Stimulated activated CD4-positive, alpha-beta T cell treated with anti-CD3 and anti-CD28 coated beads, Interleukin-1b, Interleukin-23, amount 100 ng/mL, for 24 hours (primary cell): ENCODE results near the gene DCAF11.

Source experiments
- DNase-seq, 4 experiments: peaks; one replicate each; pipeline ENCODE4 v3.0.0-alpha.2; 2020; ENCODE audit warnings: low read depth in 4 of 4, low spot score in 1 of 4

DCAF11 gene

GRCh38 chr14:24117179-24117578, 2.6 kb downstream of the DCAF11 start:
- DNase-seq: no peak

DNA sequence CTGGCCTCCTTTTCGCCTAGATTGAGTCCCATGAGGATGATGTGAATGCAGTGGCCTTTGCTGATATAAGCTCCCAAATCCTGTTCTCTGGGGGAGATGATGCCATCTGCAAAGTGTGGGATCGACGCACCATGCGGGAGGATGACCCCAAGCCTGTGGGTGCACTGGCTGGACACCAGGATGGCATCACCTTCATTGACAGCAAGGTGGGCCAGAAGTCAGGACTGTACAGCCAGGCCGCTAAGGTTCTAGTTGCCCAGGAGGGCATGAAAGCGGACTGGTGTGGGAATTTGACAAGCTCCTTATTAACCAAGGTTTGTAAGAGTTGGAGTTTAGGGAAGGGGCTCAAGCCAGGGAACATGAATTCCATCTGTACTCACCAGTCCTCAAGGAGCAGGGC, 5.1 kb downstream of the DCAF11 start:
- no peak for DNase-seq

GRCh38 chr14:24121210-24121609, 6.6 kb downstream of the DCAF11 start:
- no peak for DNase-seq

DNA sequence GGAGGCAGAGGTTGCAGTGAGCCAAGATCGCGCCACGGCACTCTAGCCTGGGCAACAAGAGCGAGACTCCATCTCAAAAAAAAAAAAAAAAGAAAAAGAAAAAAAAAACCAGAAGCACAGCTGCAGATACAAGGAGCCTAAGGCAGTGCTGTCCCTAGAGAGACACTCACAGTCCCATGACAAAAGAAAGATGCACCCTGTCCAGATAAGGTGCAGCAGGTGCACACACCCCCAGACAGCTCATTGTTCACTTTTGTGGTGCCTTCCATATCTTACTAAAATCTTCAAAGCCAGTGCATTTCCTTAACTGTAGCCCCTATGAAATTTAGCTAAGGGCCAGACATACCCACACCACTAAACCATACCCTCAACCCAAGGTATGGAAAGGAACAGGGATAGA, 7.8 kb downstream of the DCAF11 start:
- no peak for DNase-seq

- DNase-seq: no peak
Measured at GRCh38 chr14:24122898-24123297, 8.3 kb downstream of the DCAF11 start.

DNA sequence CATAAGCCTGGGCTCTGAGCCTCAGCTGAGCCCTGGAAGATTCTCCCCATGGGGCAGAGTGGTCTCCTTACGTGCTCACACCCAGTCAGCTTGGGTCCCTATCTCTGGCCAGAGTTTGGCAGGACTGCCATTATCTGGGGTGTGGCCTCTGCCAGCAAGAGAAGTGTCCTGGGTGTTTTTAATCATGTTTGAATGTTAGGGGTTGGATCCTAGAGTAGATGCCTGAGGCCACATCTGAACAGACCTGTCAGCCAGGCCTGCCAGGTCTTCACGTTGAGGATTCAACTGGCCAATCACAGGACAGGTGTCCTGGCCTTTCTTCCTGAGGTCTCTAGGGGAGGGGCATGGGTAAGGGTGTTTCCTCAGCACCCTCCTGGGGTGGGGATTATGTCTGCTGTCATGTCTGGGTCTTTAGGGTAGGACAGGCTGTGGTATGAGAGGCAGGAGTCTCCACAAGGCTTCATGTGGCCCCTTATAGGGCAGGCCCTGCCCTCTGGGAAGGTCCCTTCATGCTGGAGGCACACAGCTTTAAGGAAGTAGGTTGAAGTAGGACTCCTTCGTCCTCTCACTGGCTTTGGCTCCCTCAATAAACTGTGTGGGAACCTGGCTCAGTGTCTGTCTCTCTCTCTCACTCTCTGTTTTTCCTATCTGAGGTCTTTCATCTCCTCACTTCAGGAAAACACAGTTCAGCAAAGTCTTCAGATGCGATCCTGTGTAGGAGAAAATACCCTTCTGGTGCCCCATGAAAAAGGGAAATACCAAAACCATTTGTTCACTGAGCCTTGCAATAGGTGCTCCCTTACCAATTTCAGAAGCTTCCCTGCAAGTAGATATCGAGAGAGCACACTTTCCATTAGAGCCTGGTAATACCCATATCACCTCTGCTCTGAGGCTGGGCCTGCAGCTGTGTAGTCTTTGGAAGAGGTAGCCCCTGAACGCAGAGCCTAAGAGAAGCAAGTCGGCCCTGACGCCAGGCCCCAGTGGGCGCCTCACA, 9.1 kb downstream of the DCAF11 start:
- DNase-seq: no peak

DNA sequence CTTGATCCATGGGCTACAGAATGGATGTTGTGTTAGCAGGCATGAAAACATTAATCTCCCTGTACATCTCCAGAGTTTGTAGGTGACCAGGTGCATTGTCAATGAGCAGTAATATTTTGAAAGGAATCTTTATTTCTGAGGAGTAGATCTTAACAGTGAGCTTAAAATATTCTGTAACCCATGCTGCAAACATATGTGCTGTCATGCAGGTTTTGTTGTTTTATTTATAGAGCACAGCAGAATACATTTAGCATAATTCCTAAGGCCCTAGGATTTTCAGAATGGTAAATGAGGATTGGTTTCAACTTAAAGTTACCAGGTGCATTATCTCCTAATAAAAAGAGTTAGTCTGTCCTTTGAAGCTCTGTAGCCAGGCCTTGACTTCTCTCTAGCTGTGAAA, 12.4 kb downstream of the DCAF11 start:
- no peak for DNase-seq

DNA sequence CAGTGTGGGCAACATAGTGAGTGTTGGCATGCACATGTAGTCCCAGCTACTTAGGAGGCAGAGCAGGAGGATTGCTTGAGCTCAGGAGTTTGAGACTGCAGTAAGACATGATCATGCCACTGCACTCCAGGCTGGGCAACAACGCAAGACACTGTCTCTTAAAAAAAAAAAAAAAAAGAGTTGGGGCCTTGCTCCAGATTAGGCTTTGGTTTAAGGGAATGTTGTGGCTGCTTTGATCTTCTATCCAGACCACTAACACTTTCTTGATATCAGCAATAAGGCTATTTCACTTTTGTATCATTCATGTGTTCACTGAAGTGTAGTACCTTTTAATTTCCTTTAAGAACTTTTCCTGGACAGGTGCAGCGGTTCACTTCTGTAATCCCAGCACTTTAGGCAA, 13.1 kb downstream of the DCAF11 start:
- no peak for DNase-seq

- no peak for DNase-seq
Measured at GRCh38 chr14:24129410-24129998, 14.9 kb downstream of the DCAF11 start.

GRCh38 chr14:24130380-24130716, 15.8 kb downstream of the DCAF11 start, which contains the start of gene FITM1:
FITM1 (plus strand) TSS chr14:24130659; CDS start chr14:24131564, 905 bp downstream.
- no peak for DNase-seq

GRCh38 chr14:24130717-24131548, 16.4 kb downstream of the DCAF11 start:
- DNase-seq: no peak

GRCh38 chr14:24131549-24131966, 17.0 kb downstream of the DCAF11 start:
- DNase-seq: no peak

GRCh38 chr14:24132061-24132685, 17.6 kb downstream of the DCAF11 start:
- DNase-seq: no peak

DNA sequence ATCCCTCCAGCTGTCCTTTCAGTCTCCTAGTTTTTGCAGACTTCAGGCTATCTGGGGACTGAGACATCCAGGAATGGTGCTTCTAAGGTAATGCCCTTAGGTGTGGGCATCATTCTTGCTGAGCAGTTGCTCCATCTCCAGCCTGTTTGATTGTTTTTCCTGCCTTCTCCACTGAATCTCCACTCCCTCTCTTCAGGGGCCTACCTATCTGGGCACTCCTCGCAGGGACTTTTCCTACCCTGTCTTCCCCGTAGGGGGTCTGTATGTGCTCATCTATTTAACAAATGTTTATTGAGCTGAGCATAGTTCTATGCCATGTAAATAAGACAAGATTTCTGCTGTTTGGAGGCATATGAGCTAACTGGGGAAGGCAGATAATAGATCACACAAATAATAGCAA, 18.4 kb downstream of the DCAF11 start:
- no peak for DNase-seq

DNA sequence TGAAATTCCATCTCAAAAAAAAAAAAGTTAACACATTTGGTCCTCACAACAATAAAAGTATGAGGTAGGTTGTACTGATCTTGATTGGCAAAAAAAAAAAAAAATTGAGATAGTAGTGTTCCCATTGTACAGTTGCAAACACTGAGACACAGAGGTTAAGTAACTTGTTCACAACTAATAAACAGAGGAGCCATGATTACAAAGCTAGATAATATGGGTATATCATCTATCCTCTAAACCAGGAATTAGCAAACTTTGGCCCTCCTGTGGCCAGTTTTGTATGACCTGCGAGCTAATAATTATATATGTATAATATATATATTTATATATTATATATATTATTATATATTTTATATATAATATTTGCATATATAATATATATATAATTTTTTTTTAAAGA, 19.2 kb downstream of the DCAF11 start:
- no peak for DNase-seq

- DNase-seq: no peak
Measured at GRCh38 chr14:24135584-24135833, 20.9 kb downstream of the DCAF11 start.

DNA sequence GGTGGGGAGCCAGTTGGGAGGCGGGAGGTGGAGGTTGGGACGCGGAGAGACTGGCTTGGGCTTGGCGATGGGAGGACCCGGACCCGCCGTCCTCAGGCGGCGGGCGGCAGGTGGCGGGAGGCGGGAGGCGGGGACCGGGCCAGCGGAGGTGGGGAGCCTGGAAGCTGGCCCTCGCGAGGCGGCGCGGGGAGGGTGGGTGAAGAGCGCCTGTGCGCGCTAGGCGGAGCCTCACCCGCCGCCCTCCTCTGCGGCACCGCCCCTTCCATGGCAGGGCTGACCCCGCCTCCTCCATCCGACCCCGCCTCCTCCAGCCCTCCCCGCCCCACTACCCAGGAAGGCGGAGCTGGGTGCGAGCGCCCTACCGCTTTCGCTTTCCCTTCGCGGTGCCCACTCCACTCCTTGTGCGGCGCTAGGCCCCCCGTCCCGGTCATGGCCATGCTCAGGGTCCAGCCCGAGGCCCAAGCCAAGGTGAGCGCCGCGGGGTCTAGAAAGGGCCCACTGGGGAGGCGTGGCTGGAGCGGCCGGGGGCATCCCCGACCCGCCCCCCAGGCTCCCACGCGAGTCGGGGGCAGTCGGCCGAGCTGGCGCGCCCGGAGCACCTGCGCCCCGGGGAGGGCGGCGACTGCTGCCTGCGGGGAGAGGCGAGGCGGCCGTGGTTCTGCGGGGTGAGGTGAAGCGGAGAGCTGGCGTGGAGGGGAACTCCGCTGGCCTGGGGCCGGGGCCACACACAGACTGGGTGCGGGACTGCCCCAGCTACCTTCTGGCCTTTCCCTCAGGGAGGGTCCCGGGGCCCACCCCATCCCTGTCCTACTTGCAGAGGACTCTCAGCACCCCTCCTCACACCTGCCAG, 21.5 kb downstream of the DCAF11 start, which contains the start of gene PSME1:
Gene PSME1, plus strand, starts transcription at position 361 of the 850 bp plus-strand sequence. Its CDS starts 69 bp downstream, at position 430.
- peak; percentile 76 to 94 (median 91) for DNase-seq

DNA sequence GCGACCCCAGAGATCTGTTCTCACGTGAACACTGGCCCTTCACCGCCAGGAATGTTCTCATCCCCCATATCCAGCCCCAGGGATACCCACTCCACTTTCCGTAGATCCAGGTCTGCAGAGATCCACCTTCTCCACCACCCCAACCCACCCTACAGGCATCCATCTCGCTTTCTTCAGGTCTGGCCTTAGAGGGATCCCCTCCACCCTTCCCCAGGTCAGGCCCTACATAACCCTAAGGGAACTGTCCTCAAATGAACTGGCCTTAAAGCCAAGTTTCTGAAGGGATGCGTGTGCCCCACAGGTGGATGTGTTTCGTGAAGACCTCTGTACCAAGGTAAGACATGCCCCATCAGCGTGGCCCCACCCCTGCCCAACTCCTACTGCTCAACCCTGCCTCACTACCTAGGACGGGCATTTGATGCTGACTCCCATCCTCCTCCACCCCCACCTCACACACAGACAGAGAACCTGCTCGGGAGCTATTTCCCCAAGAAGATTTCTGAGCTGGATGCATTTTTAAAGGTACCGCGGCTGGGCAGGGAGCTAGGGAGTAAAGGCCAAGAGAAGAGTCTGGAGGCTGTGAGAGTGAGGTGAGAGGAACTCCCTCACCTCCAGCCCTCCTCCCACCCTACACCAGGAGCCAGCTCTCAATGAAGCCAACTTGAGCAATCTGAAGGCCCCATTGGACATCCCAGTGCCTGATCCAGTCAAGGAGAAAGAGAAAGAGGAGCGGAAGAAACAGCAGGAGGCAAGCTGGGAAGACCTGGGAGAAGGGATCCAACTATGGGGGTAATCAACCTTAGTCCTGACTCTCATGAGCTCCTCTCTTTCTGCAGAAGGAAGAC, 22.3 kb downstream of the DCAF11 start:
- no peak for DNase-seq
